HCT116 (cell line): ENCODE results near the gene ARHGEF12. TPM values are rescaled to one million over a fixed set of nuclear protein-coding genes. Genes with fewer than 3 reads are reported as not detected.

Source experiments
- ATAC-seq: fragments of 200-7000 bp; cut with Tn5 transposase; 2 replicates; pipeline ENCODE4 v1.9.1; 2020; ENCODE audit warnings: mild to moderate bottlenecking, moderate library complexity
- BruUV-seq: library from RNA; stranded (reverse); fragments of 400-500 nt; replicated peaks from 2 replicates; lab custom pipeline; 2021; lab: Mats Ljungman, UMichigan
- CTCF ChIA-PET: fragments of 300-600 bp; sonication (Branson Sonifier 250); formaldehyde crosslinking; loops from one replicate; lab custom pipeline; 2021; ENCODE audit warnings: antibody characterized with exemption; lab: Charles Lee
- POLR2A ChIA-PET: fragments of 300-600, 350-600 bp; sonication (Branson Sonifier 250); formaldehyde crosslinking; loops from one replicate; lab custom pipeline; 2021; ENCODE audit warnings: antibody characterized with exemption; lab: Charles Lee
- RAD21 ChIA-PET, 2 experiments: fragments of 300-600 bp; sonication (Branson Sonifier 250); formaldehyde crosslinking; loops; one replicate each; lab custom pipeline; 2023; ENCODE audit warnings: low total read pairs in 2 of 2; ENCODE audit not compliant: uncharacterized antibody in 2 of 2, unreplicated experiment in 2 of 2, low non-redundant PET in 1 of 2; lab: Charles Lee
- DNase-seq: peaks from one replicate; pipeline ENCODE4 v3.0.0-alpha.2; 2010; ENCODE audit warnings: low read depth, low spot score
- H2AFZ ChIP-seq: fragments of 200-600 bp; shearing (Covaris generic), sonication (generic); 2 replicates; pipeline ENCODE4 v1.6.1; 2017; ENCODE audit warnings: low read depth, mixed run types, mixed read lengths, antibody characterized with exemption, low read length; ENCODE audit not compliant: poor library complexity, severe bottlenecking
- H3K27ac ChIP-seq: 2 replicates; pipeline ENCODE4 v1.5.1; 2012; ENCODE audit warnings: low read depth, low read length
- H3K27me3 ChIP-seq: fragments of 200-600 bp; sonication (generic); 2 replicates; pipeline ENCODE4 v1.6.1; 2016; ENCODE audit warnings: mixed run types, low read length, mixed read lengths; ENCODE audit not compliant: insufficient read depth
- H3K36me3 ChIP-seq, 2 experiments: fragments of 200-500 bp in 1 of 2; fragments of 200-600 bp in 1 of 2; sonication (Bioruptor generic) in 1 of 2; sonication (generic) in 1 of 2; 2 replicates each; pipeline versions ENCODE4 v1.5.1 to v1.6.1; 2014 to 2016; ENCODE audit warnings: low read length in 2 of 2, inconsistent platforms in 1 of 2, mixed read lengths in 1 of 2, mixed run types in 1 of 2; ENCODE audit not compliant: insufficient read depth in 2 of 2, control insufficient read depth in 1 of 2
- H3K4me1 ChIP-seq, 2 experiments: fragments of 200-600 bp in 1 of 2; sonication (generic) in 1 of 2; 2 replicates each; pipeline versions ENCODE4 v1.5.1 to v1.6.1; 2012 to 2017; ENCODE audit warnings: low read length in 2 of 2, inconsistent platforms in 1 of 2, mild to moderate bottlenecking in 1 of 2, mixed read lengths in 1 of 2, mixed run types in 1 of 2, moderate library complexity in 1 of 2; ENCODE audit not compliant: insufficient read depth in 2 of 2, control insufficient read depth in 1 of 2
- H3K4me2 ChIP-seq: fragments of 200-600 bp; sonication (generic); 2 replicates; pipeline ENCODE4 v1.6.1; 2017; ENCODE audit warnings: mixed run types, low read length, mixed read lengths
- H3K4me3 ChIP-seq, 2 experiments: fragments of 200-600 bp in 1 of 2; sonication (generic) in 1 of 2; replicated peaks in 1 of 2; 2 replicates each; pipeline ENCODE4 v1.5.1; 2011 to 2016; ENCODE audit warnings: low read length in 2 of 2, control low read depth in 1 of 2, low read depth in 1 of 2, mild to moderate bottlenecking in 1 of 2, mixed read lengths in 1 of 2, mixed run types in 1 of 2
- H3K79me2 ChIP-seq: fragments of 200-600 bp; sonication (generic); 2 replicates; pipeline ENCODE4 v1.6.1; 2017; ENCODE audit warnings: mild to moderate bottlenecking, mixed run types, low read length, moderate library complexity, mixed read lengths; ENCODE audit not compliant: insufficient read depth
- H3K9ac ChIP-seq: fragments of 200-600 bp; sonication (generic); 2 replicates; pipeline ENCODE4 v1.6.1; 2016; ENCODE audit warnings: low read length, mixed read lengths
- H3K9me2 ChIP-seq: fragments of 200-600 bp; sonication (generic), shearing (Covaris generic); 2 replicates; pipeline ENCODE4 v1.6.1; 2017; ENCODE audit warnings: mixed run types, mild to moderate bottlenecking, moderate library complexity; ENCODE audit not compliant: insufficient read depth
- H3K9me3 ChIP-seq, 2 experiments: fragments of 200-500 bp in 1 of 2; fragments of 200-600 bp in 1 of 2; sonication (Bioruptor generic) in 1 of 2; sonication (generic) in 1 of 2; 2 replicates each; pipeline ENCODE4 v1.6.1; 2014 to 2017; ENCODE audit warnings: low read length in 2 of 2, mixed read lengths in 2 of 2, inconsistent platforms in 1 of 2, low read depth in 1 of 2, mild to moderate bottlenecking in 1 of 2, mixed run types in 1 of 2, moderate library complexity in 1 of 2; ENCODE audit not compliant: control insufficient read depth in 1 of 2, insufficient read depth in 1 of 2
- H4K20me1 ChIP-seq: fragments of 200-600 bp; sonication (generic), shearing (Covaris generic); 2 replicates; pipeline ENCODE4 v1.6.1; 2017; ENCODE audit warnings: mixed run types, mild to moderate bottlenecking, moderate library complexity; ENCODE audit not compliant: insufficient read depth
- CBX3 ChIP-seq: IDR thresholded peaks from 2 replicates; pipeline ENCODE4 v1.6.1; 2012; ENCODE audit warnings: low read depth
- ELF1 ChIP-seq: IDR thresholded peaks from 2 replicates; pipeline ENCODE4 v1.6.1; 2012; ENCODE audit warnings: low read depth, borderline replicate concordance
- EZH2 ChIP-seq: fragments of 200-600 bp; sonication (generic); IDR thresholded peaks from 2 replicates; pipeline ENCODE4 v1.6.1; 2017; ENCODE audit warnings: antibody characterized with exemption, mixed run types
- EZH2phosphoT487 ChIP-seq: fragments of 200-600 bp; IDR thresholded peaks from 2 replicates; pipeline ENCODE4 v1.6.1; 2018; ENCODE audit warnings: antibody characterized with exemption, borderline replicate concordance
- FOSL1 ChIP-seq: IDR thresholded peaks from 2 replicates; pipeline ENCODE4 v1.6.1; 2012; ENCODE audit warnings: low read depth
- JUND ChIP-seq: IDR thresholded peaks from 2 replicates; pipeline ENCODE4 v1.6.1; 2012
- POLR2A ChIP-seq: IDR thresholded peaks from 2 replicates; pipeline ENCODE4 v1.7.0; 2011; ENCODE audit warnings: borderline replicate concordance; ENCODE audit not compliant: insufficient read depth, insufficient read length; ENCODE audit errors: extremely low read depth
- POLR2AphosphoS5 ChIP-seq: IDR thresholded peaks from 2 replicates; pipeline ENCODE4 v1.6.1; 2011; ENCODE audit warnings: mild to moderate bottlenecking, low read depth, low read length, moderate library complexity
- RAD21 ChIP-seq: IDR thresholded peaks from 2 replicates; pipeline ENCODE4 v1.6.1; 2012; ENCODE audit warnings: low read depth, mild to moderate bottlenecking
- REST ChIP-seq: IDR thresholded peaks from 2 replicates; pipeline ENCODE4 v1.6.1; 2012; ENCODE audit warnings: low read depth
- SIN3A ChIP-seq: IDR thresholded peaks from 2 replicates; pipeline ENCODE4 v1.6.1; 2012; ENCODE audit warnings: low read depth
- SP1 ChIP-seq: IDR thresholded peaks from 2 replicates; pipeline ENCODE4 v1.6.1; 2012; ENCODE audit warnings: low read depth
- SRF ChIP-seq: IDR thresholded peaks from 2 replicates; pipeline ENCODE4 v1.6.1; 2012; ENCODE audit warnings: low read depth
- TCF7L2 ChIP-seq: IDR thresholded peaks from 2 replicates; pipeline ENCODE4 v1.7.0; 2011; ENCODE audit warnings: borderline replicate concordance, inconsistent platforms; ENCODE audit not compliant: insufficient read depth, insufficient read length; ENCODE audit errors: extremely low read depth
- ZBTB33 ChIP-seq: IDR thresholded peaks from 2 replicates; pipeline ENCODE4 v1.6.1; 2011; ENCODE audit warnings: mild to moderate bottlenecking, low read length, moderate library complexity; ENCODE audit not compliant: insufficient replicate concordance; ENCODE audit errors: extremely low read depth
- ZFX ChIP-seq: fragments of 450-650 bp; IDR thresholded peaks from 2 replicates; pipeline ENCODE4 v1.6.1; 2017
- ZNF274 ChIP-seq: fragments of 200-500 bp; sonication (Bioruptor generic); IDR thresholded peaks from 2 replicates; pipeline ENCODE4 v1.6.1; 2014; ENCODE audit warnings: mild to moderate bottlenecking, low read depth, low read length, inconsistent platforms
- intact Hi-C: fragments of 100-400 bp; cut with micrococcal nuclease; formaldehyde crosslinking; loops from 2 replicates; pipeline ENCODE4 v1.10.0; 2022
- total RNA-seq: library from RNA; stranded (reverse); gene quantifications from one replicate; pipeline ENCODE4 v1.2.1, GENCODE V29; 2021; ENCODE audit not compliant: unreplicated experiment

ARHGEF12 gene
- total RNA-seq, 1 experiment from 2014 or later = 81.4 TPM

- no peak for TF ChIP-seq ZBTB33
Observed at GRCh38 chr11:120295099-120295498, 41.1 kb upstream of the ARHGEF12 start (continued).

GRCh38 chr11:120296554-120296953 is 39.7 kb upstream of the ARHGEF12 start:
- ChIA-PET POLR2A (no interaction called here), RAD21 (no interaction called here), CTCF (interaction anchor here (11.3 kb wide), 1 partner anchor 62 kb away, joined by 240 read pairs; the partner anchor contains the start of gene POU2F3)

More at GRCh38 chr11:120296554-120296953, 39.7 kb upstream of the ARHGEF12 start:
- H4K20me1 ChIP-seq = no peaks in the 10 kb centered on the region
- TF ChIP-seq POLR2AphosphoS5 (no peak), CBX3 (no peak), JUND (no peak), ELF1 (no peak), SRF (no peak), SP1 (no peak), EZH2 (no peak), POLR2A (no peak), SIN3A (no peak), EZH2phosphoT487 (no peak), RAD21 (no peak), REST (no peak), ZNF274 (no peak), TCF7L2 (no peak), FOSL1 (no peak), ZFX (no peak)
- H3K79me2 ChIP-seq = no peaks in the 10 kb centered on the region
- H3K27ac ChIP-seq = no peak overlapping the region
- H3K9me3 ChIP-seq = no peaks in the 10 kb centered on the region
- H3K9me2 ChIP-seq = no peaks in the 10 kb centered on the region
- H3K36me3 ChIP-seq = no peaks in the 10 kb centered on the region
- H3K4me1 ChIP-seq = peaks cover 6 to 17% of the 10 kb centered on the region in 2 experiments
- DNase-seq (no peak), ATAC-seq (no peak)
- BruUV-seq = no TSS peak
- no peak overlapping the region for H2AFZ ChIP-seq
- H3K4me3 ChIP-seq = no peak overlapping the region
- H3K27me3 ChIP-seq = peaks cover 28% of the 10 kb centered on the region; the same call in 1 of the 2 replicates
- intact Hi-C loops = no loop called here
- H3K9ac ChIP-seq = no peak overlapping the region
- no peak overlapping the region for H3K4me2 ChIP-seq
